Endothelial cell of umbilical vein (primary cell): Measurements from ENCODE around the gene CDKL5. TPM values are rescaled to one million over a fixed set of nuclear protein-coding genes. Genes with fewer than 3 reads are reported as not detected.

Experiments
- BruUV-seq: library from RNA; stranded (reverse); fragments of 400-500 nt; replicated peaks from 2 replicates; lab custom pipeline; 2021; lab: Mats Ljungman, UMichigan
- CTCF ChIA-PET: fragments of 300-600, 350-600 bp; sonication (Branson Sonifier 250); formaldehyde crosslinking; loops from one replicate; lab custom pipeline; 2021; ENCODE audit warnings: antibody characterized with exemption, inconsistent platforms; lab: Charles Lee
- POLR2A ChIA-PET: fragments of 300-600, 350-600 bp; sonication (Branson Sonifier 250); formaldehyde crosslinking; loops from one replicate; lab custom pipeline; 2021; ENCODE audit warnings: antibody characterized with exemption, inconsistent platforms; lab: Charles Lee
- DNase-seq: peaks from one replicate; pipeline ENCODE4 v3.0.0-alpha.2; 2011; ENCODE audit warnings: low read depth, low spot score
- FAIRE-seq: peaks from 2 replicates; lab custom pipeline; 2011; peaks lifted over from hg19 to GRCh38; lab: Jason Lieb, UNC
- H2AFZ ChIP-seq: 2 replicates; pipeline ENCODE4 v1.6.0; 2012; ENCODE audit warnings: low read depth, low read length, control low read depth, inconsistent platforms
- H3K27ac ChIP-seq: 2 replicates; pipeline ENCODE4 v1.5.1; 2011; ENCODE audit warnings: low read depth, mild to moderate bottlenecking, control low read depth, low read length, moderate library complexity; ENCODE audit not compliant: insufficient read depth
- H3K27me3 ChIP-seq, 2 experiments: 2 replicates each; pipeline versions ENCODE4 v1.6.0 to v1.6.1; 2011; ENCODE audit warnings: low read length in 2 of 2, mixed read lengths in 1 of 2; ENCODE audit not compliant: control insufficient read depth in 2 of 2, insufficient read depth in 2 of 2
- H3K36me3 ChIP-seq, 2 experiments: 2 replicates in 1 of 2; 3 replicates in 1 of 2; pipeline ENCODE4 v1.5.1; 2011; ENCODE audit warnings: low read length in 2 of 2, mild to moderate bottlenecking in 1 of 2, moderate library complexity in 1 of 2; ENCODE audit not compliant: control insufficient read depth in 2 of 2, insufficient read depth in 2 of 2; ENCODE audit errors: extremely low read depth in 1 of 2
- H3K4me1 ChIP-seq: 3 replicates; pipeline ENCODE4 v1.5.1; 2011; ENCODE audit warnings: mild to moderate bottlenecking, low read length; ENCODE audit not compliant: control insufficient read depth, insufficient read depth; ENCODE audit errors: extremely low read depth
- H3K4me2 ChIP-seq: 2 replicates; pipeline ENCODE4 v1.6.1; 2011; ENCODE audit warnings: low read length, control low read depth, mixed read lengths; ENCODE audit not compliant: insufficient read depth
- H3K4me3 ChIP-seq, 3 experiments: fragments of 200-600 bp in 1 of 3; sonication (generic), shearing (Covaris generic) in 1 of 3; replicated peaks in 1 of 3; 2 replicates each; pipeline ENCODE4 v1.5.1; 2011 to 2016; ENCODE audit warnings: control low read depth in 3 of 3, low read length in 3 of 3, mild to moderate bottlenecking in 2 of 3, inconsistent platforms in 1 of 3, low read depth in 1 of 3, moderate library complexity in 1 of 3; ENCODE audit not compliant: insufficient read depth in 1 of 3
- H3K79me2 ChIP-seq: 2 replicates; pipeline ENCODE4 v1.6.0; 2012; ENCODE audit warnings: low read length, inconsistent platforms; ENCODE audit not compliant: control insufficient read depth, insufficient read depth
- H3K9ac ChIP-seq: replicated peaks from 2 replicates; pipeline ENCODE3; 2011; ENCODE audit warnings: low read length, control low read depth; ENCODE audit not compliant: insufficient read depth; ENCODE audit errors: extremely low read depth
- H3K9me1 ChIP-seq: replicated peaks from 3 replicates; pipeline ENCODE4 v1.6.0; 2011; ENCODE audit warnings: mild to moderate bottlenecking, low read length; ENCODE audit not compliant: control insufficient read depth, insufficient read depth; ENCODE audit errors: extremely low read depth
- H3K9me3 ChIP-seq: replicated peaks from 2 replicates; pipeline ENCODE4 v1.5.1; 2012; ENCODE audit warnings: low read length, inconsistent platforms; ENCODE audit not compliant: control insufficient read depth, insufficient read depth
- H4K20me1 ChIP-seq: replicated peaks from 2 replicates; pipeline ENCODE3; 2011; ENCODE audit warnings: mild to moderate bottlenecking, low read length; ENCODE audit not compliant: control insufficient read depth, insufficient read depth; ENCODE audit errors: extremely low read depth
- CTCF ChIP-seq, 2 donors: IDR thresholded peaks; 1 replicate in 1 of 2; 2 replicates in 1 of 2; pipeline ENCODE4 v1.5.1; 2011; ENCODE audit warnings: low read length in 2 of 2, mild to moderate bottlenecking in 2 of 2, moderate library complexity in 2 of 2, control low read depth in 1 of 2, inconsistent platforms in 1 of 2, low read depth in 1 of 2; ENCODE audit not compliant: insufficient read depth in 1 of 2; ENCODE audit errors: extremely low read depth in 1 of 2
- EZH2 ChIP-seq: IDR thresholded peaks from 2 replicates; pipeline ENCODE4 v1.6.1; 2012; ENCODE audit warnings: borderline replicate concordance, low read depth, mild to moderate bottlenecking, moderate library complexity, low read length, inconsistent platforms; ENCODE audit not compliant: severe bottlenecking
- FOS ChIP-seq: IDR thresholded peaks from 2 replicates; pipeline ENCODE4 v1.6.1; 2011; ENCODE audit warnings: mild to moderate bottlenecking, low read length, moderate library complexity, borderline replicate concordance; ENCODE audit not compliant: insufficient read depth
- GATA2 ChIP-seq: IDR thresholded peaks from 2 replicates; pipeline ENCODE4 v1.7.0; 2011; ENCODE audit warnings: low read depth, mild to moderate bottlenecking, moderate library complexity, mixed read lengths, low read length; ENCODE audit not compliant: insufficient read length, insufficient read depth
- JUN ChIP-seq: IDR thresholded peaks from 2 replicates; pipeline ENCODE4 v1.6.1; 2011; ENCODE audit warnings: borderline replicate concordance, low read depth; ENCODE audit not compliant: insufficient read length, insufficient read depth
- MYC ChIP-seq: IDR thresholded peaks from one replicate; pipeline ENCODE4 v1.6.1; 2011; ENCODE audit warnings: mild to moderate bottlenecking, low read depth, low read length
- POLR2A ChIP-seq: IDR thresholded peaks from 2 replicates; pipeline ENCODE4 v1.6.1; 2012; ENCODE audit warnings: low read depth, mild to moderate bottlenecking, control low read depth, low read length
- POLR2AphosphoS5 ChIP-seq: IDR thresholded peaks from 2 replicates; pipeline ENCODE4 v1.6.1; 2012; ENCODE audit warnings: low read depth, mild to moderate bottlenecking, control low read depth, low read length, moderate library complexity; ENCODE audit not compliant: insufficient read depth
- dilution Hi-C: fragments of 300-500 bp; cut with MboI; formaldehyde crosslinking; loops from one replicate; pipeline ENCODE4 v1.15.0; 2019; ENCODE audit warnings: low sequenced_read_pairs; ENCODE audit not compliant: extremely low pct_ligation_motif_present
- intact Hi-C: fragments of 100-400 bp; cut with micrococcal nuclease; formaldehyde crosslinking; loops from one replicate; pipeline ENCODE4 v1.10.0; 2022
- polyA plus RNA-seq, 4 experiments: library from polyadenylated mRNA; depleted of rRNA in 3 of 4; stranded (reverse) in 3 of 4; unstranded in 1 of 4; fragments of >200 nt; gene quantifications; 2 replicates each; pipeline versions ENCODE4 v1.2.1 to v1.2.3, GENCODE V29; 2011 to 2012; ENCODE audit warnings: missing spikeins in 1 of 4
- total RNA-seq: library from RNA; stranded (reverse); gene quantifications from 2 replicates; pipeline ENCODE4 v1.2.3, GENCODE V29; 2021
- TF ChIP-seq, protein P1 (sequence below): IDR thresholded peaks from 2 replicates; pipeline ENCODE4 v1.6.1; 2011; ENCODE audit not compliant: insufficient read depth, insufficient read length

Gene CDKL5
- total and polyA plus RNA-seq, 2 donors (not counting 3 experiments of a cell fraction or from before 2014, with no cell fraction given) = 1.5 to 4.3 TPM

DNA sequence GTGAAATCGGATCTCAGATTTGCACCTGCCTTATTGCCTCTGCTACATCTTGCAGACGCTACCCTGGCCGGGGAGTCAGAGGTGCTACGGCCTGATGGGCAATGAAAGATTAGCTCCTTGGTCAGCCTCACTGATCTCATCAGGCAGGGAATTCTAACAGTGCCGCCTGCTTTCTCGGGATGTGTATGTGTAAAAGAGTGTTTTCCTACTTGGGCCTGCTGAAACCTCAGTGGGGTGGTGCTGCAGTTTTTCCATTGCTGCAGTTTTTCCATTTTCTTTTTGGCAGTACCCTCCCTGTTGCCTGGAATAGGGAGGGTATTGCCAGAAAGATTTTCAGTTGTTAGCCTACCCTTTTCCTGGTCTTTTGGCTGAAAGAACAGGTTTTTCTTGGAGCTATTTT, 117.5 kb downstream of the CDKL5 start:
- DNase-seq (no peak), FAIRE-seq (no peak)
- Histone ChIP-seq H3K27ac (no peak overlapping the region), H3K4me3 (no peak overlapping the region), H2AFZ (no peak overlapping the region), H3K9me3 (no peaks in the 10 kb centered on the region), H3K9ac (no peak overlapping the region), H4K20me1 (no peaks in the 10 kb centered on the region), H3K4me1 (no peaks in the 10 kb centered on the region), H3K27me3 (no peaks in the 10 kb centered on the region), H3K4me2 (no peak overlapping the region), H3K9me1 (no peaks in the 10 kb centered on the region), H3K79me2 (no peaks in the 10 kb centered on the region), H3K36me3 (no peaks in the 10 kb centered on the region)
- ChIA-PET CTCF (no interaction called here), POLR2A (no interaction called here)
- no TSS peak for BruUV-seq
- dilution Hi-C loops (no loop called here), intact Hi-C loops (no loop called here)
- TF ChIP-seq CTCF (IDR thresholded peaks at IDR 0.05; ENCODE audit: extremely low read depth in 1 of 2, insufficient read depth in 1 of 2, low read depth in 1 of 2, low read length in 2 of 2) (no peak), POLR2A (no peak), POLR2AphosphoS5 (no peak), FOS (no peak), EZH2 (no peak), JUN (no peak), GATA2 (no peak), MYC (no peak)
- TF ChIP-seq, protein P1, sequence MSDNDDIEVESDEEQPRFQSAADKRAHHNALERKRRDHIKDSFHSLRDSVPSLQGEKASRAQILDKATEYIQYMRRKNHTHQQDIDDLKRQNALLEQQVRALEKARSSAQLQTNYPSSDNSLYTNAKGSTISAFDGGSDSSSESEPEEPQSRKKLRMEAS = no peak
